GM20431 (cell line): ENCODE results near the gene EYS.
"Not testable (repeated sequence)": the region's sequence is repeated elsewhere in the genome, so short reads cannot be mapped to it uniquely, and the experiment has no call there.

ENCODE experiments used
- in situ Hi-C: fragments of 300-500 bp; cut with MseI, MboI; formaldehyde crosslinking; loops from one replicate; pipeline ENCODE4 v1.15.0; 2020; ENCODE audit warnings: low sequenced_read_pairs; ENCODE audit not compliant: unreplicated experiment

The EYS gene

GRCh38 chr6:63864671-63865318 lies 1842.2 kb downstream of the EYS start:
- in situ Hi-C loops, result no loop called here

DNA sequence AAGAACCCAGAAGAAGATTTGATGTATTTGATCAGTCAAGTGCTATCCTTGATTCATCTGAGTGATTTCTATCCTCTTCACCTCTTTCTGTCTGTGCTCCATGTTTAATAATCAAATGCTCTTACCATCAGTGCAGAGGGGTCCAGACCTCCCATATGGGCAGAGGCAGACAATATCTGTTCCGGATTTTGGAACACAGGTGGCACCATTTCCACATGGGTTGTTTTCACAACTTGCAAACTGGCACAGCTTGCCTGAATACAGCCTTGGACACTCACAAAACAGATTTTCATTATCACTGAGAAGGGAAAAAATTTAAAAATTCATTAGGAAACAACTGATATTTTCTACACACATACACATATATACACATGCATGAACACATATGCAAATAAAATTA lies 1843.0 kb downstream of the EYS start:
- in situ Hi-C loops, result no loop called here

DNA sequence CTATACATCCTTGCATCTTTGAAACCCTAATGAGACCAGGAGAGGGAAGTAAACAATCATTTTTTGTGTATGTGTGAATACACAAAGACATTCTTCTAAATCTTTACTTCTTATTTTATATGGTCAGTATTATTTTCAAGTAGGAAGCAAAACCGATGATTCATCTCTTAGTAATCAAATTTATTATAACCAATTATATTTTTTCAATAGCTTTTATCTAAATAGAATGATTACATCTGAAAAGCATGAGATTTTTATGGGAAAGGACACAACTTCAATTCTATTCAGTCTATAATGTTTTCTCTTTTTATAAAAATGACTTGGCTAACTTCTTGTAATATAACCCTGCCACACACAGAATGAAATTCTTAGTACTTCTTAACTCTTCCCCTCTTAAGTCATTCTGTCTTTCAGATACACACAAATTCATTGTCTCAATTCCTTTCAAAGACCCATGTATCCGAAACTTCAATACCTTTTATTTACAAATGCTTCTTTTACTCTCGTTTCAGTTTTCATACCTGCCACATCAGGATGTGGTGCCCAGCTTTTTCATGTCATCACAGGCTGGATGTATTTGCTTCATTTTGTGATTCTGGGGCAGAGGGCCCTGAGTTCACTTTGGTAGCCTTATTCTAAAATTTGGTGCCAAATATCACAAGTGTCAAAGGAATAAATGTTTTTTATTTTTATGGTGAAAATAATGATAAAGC lies 1844.4 kb downstream of the EYS start:
- in situ Hi-C loops, result no loop called here

GRCh38 chr6:63859528-63859927 lies 1847.5 kb downstream of the EYS start:
- in situ Hi-C loops, result no loop called here

- in situ Hi-C loops, result no loop called here
These were observed 1848.3 kb downstream of the EYS start for GRCh38 chr6:63858691-63859090.

GRCh38 chr6:63856271-63856670 lies 1850.8 kb downstream of the EYS start:
- in situ Hi-C loops, result no loop called here

DNA sequence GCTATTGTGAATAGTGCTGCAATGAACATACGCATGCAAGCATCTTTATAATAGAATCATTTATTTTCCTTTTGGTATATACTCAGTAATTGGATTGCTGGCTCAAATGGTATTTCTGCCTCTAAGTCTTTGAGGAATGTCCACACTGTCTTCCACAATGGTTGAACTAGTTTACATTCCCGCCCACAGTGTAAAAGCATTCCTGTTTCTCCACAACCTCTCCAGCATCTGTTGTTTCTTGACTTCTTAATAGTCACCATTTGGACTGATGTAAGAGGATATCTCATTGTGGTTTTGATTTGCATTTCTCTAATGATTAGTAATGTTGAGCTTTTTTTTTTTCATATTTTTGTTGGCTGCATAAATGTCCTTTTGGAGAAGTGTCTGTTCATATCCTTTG lies 1862.7 kb downstream of the EYS start:
- in situ Hi-C loops, result no loop called here

DNA sequence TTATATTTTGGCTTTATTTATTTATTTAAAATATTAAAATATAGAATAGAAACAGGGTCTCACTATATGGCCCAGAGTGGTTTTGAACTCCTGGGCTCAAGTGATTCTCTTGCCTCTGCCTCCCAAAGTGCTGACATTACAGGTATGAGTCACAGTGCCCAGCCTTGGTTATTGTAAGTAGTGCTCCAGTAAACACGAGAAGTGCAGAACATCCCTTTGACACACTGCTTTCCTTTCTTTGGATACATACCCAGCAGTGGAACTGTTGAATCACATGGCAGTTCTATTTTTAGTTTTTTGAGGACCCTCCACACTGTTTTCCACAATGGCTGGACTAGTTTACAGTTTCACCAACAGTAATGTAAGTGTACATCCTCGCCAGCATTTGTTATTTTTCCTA lies 1867.5 kb downstream of the EYS start:
- in situ Hi-C loops, result no loop called here

- in situ Hi-C loops, result not testable (repeated sequence)
These were observed 1878.3 kb downstream of the EYS start for GRCh38 chr6:63828678-63829077.

DNA sequence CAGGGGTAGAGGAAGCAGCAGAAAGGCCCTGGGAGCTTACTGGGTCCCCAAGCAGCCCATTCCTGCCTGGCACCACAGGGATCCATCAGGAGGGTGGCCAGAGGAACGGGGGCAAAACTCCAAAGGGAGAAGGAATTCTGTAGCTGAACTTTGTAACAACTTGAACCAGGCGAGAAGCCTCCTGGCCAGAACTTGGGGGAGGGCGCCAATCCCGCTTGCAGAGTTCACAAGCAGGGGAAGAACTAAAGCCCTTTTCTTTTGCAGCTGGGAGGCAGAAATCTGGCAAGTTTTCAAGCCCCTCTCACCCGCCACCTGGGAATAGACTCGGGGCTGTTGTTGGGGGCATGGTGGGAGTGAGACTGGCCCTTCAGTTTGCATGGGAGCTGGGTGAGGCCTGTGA lies 1882.3 kb downstream of the EYS start:
- in situ Hi-C loops, result no loop called here

DNA sequence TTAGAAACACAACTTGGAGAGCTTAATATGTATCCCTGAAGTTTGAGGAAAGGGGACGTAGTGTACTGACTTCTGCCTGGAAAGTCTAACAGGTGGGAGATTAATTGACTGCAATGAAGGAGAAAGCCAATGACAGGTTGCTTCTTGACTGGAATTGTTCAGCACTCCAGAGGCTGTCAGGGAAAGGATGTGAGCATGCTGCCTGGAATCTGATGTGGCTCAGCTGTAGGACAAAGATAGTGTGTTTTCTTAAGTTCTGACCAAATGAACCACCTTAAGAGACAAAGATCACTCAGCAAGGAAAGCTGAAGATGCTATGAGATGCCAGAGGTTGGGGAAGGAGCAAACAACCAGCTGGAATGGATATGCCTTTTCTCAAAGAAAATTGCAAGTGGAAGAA lies 1885.6 kb downstream of the EYS start:
- in situ Hi-C loops, result no loop called here

GRCh38 chr6:63819831-63820230 lies 1887.2 kb downstream of the EYS start:
- in situ Hi-C loops, result no loop called here

GRCh38 chr6:63817492-63818050 lies 1889.5 kb downstream of the EYS start:
- in situ Hi-C loops, result no loop called here

GRCh38 chr6:63816982-63817436 lies 1890.0 kb downstream of the EYS start:
- in situ Hi-C loops, result no loop called here

DNA sequence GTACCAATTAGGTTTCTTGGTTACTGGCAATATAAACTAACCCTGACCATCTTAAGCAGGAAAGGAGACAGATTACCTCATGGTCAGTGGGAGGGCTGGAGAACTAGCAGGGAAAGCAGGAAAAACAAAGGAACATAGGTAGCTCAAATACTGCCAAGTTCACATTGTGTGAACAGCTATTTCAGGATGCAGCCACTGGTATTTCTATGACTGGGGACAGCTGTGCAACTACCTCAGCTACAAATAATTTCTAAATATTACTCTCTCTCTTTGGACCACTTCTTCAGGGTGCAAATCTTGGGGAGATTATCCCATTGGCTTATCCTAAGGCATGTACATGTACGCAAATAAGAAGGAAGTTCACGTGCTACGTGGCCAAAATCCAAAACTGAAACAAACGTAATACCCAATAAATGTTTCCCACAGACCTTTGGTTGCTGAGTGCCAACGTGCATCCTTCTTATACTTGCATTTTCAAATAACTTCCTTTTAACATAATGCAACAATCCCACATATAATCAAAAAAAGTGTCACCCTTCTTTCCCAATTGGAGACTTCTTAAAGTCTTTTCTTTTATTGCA lies 1890.5 kb downstream of the EYS start:
- in situ Hi-C loops, result no loop called here

DNA sequence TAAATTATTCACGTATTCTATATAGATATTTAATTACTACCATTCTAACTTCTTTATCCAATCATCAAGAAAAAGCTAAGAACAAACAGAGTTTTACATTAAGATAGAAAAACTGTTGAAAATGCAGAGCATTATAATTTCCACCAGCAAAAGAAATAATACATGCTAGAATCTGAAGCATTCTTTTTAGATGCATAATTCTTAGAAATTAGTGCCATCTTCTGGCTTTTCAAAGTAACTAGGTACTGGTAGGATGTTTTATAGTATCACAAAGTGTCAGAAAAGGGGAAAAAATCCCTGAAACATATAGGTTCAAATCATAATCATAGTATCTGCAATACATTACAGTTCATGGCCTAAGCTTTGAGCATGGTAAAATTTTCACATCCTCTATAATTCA lies 1892.6 kb downstream of the EYS start:
- in situ Hi-C loops, result no loop called here

DNA sequence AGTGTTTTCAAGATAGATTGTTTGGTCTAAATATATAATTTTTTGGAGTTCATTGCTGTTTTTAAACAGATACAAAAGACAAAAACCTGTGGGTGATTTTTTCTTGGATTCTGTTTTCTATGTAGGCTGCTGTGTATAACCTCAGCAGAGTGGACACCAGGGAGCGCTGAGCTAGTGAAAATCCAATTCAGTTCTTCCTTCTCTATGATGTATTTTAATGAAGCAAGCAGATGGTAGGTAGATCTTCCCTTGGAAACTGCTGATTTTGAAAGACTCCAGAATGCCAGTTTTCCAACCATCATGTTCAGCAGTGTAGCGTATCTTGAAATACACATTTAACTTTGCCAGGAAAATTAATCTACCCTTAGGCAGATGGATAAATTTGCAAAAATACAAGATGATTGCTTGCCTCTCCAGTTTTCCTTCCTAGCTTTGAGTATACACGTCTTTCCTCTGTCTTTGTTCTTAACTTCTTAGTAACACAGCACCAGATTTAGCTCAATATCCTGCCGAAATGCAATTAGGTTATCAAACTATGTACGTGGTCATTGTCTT lies 1893.4 kb downstream of the EYS start:
- in situ Hi-C loops, result no loop called here

DNA sequence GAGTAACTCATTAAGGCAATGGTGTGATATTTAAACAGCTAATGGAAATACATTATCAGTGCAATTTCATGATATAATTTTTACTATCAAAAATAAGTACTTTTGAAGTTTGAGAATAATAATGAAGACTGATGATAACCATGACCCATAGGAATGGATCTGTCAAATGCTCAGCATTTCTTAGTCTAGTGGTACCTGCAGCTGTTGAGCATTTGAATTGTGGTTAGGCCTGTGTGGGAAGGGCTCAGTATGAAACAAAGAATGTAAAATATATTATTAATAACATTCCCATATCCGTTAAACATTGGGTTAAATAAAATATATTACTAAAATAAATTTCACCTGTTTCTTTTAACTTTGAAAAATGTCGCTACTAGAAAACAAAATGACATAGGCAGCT lies 1898.5 kb downstream of the EYS start:
- in situ Hi-C loops, result no loop called here

DNA sequence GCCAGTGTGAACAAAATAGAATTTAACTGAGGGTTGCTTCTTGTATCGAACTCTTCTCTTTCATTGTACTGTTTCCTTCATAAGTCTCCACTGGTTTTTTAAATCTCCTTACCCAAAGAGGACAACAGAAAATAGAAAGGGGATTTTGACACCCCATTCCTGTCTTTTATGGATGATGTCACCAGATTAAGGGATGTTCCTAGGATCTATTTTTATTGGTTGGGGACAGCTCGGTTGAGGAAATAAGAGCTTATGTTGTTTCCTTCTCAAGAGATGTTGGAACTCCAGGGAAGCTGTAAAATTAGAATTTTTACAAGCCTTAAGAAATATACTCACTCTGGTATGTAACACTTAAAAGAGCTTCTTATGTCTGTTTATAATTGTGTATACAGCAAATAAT lies 1900.0 kb downstream of the EYS start:
- in situ Hi-C loops, result no loop called here

DNA sequence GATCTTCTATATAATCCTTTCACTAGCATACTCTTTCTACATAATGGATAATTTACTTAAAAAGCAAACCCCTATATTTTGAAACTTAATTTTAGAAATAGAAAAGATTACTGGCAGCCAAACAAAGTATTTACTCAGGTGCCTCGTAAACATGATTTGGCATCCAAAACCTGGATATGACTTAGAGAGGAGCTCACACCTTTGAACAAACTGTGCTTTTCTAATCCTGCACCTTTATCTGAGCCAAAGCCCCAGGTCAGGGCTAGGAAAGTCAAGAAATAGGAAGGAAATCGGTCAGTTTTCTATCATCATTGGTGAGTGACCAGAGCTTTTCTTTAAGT lies 1900.5 kb downstream of the EYS start:
- in situ Hi-C loops, result no loop called here
